ENCODE measurements around the gene CFAP53.

The CFAP53 gene

GRCh38 chr18:50287441-50288347 is 21.4 kb upstream of the CFAP53 start, which contains the start of gene CXXC1:
CXXC1 (minus strand) TSS chr18:50287692; CDS start chr18:50287589, 103 bp downstream.
- peak; percentile 97 for DNase-seq

- no peak for DNase-seq
These were observed 20.7 kb upstream of the CFAP53 start for GRCh38 chr18:50287028-50287440.

- DNase-seq: no peak
These were observed 20.2 kb upstream of the CFAP53 start for GRCh38 chr18:50286391-50287027.

GRCh38 chr18:50285631-50286321 is 19.5 kb upstream of the CFAP53 start:
- no peak for DNase-seq

- DNase-seq: no peak
These were observed 18.8 kb upstream of the CFAP53 start for GRCh38 chr18:50285071-50285470.

- no peak for DNase-seq
These were observed 18.1 kb upstream of the CFAP53 start for GRCh38 chr18:50284255-50284885.

- no peak for DNase-seq
These were observed 17.3 kb upstream of the CFAP53 start for GRCh38 chr18:50283469-50284209.

- DNase-seq: no peak
These were observed 16.4 kb upstream of the CFAP53 start for GRCh38 chr18:50282521-50283335.

- no peak for DNase-seq
These were observed 15.8 kb upstream of the CFAP53 start for GRCh38 chr18:50281972-50282520.

- peak; percentile 90 for DNase-seq
These were observed 15.1 kb upstream of the CFAP53 start, which contains the start of gene MBD1 for GRCh38 chr18:50281295-50281971. MBD1 (minus strand) TSS chr18:50281523; CDS start chr18:50279992, 1,531 bp downstream.

- DNase-seq: no peak
These were observed 14.5 kb upstream of the CFAP53 start for GRCh38 chr18:50280707-50281294.

- no peak for DNase-seq
These were observed 13.5 kb upstream of the CFAP53 start for GRCh38 chr18:50279752-50280151.

GRCh38 chr18:50277942-50278341 is 11.6 kb upstream of the CFAP53 start:
- no peak for DNase-seq

GRCh38 chr18:50276452-50276851 is 10.2 kb upstream of the CFAP53 start:
- DNase-seq: no peak

GRCh38 chr18:50275503-50276036 is 9.3 kb upstream of the CFAP53 start:
- no peak for DNase-seq

- DNase-seq: no peak
These were observed 8.6 kb upstream of the CFAP53 start for GRCh38 chr18:50274941-50275340.

- no peak for DNase-seq
These were observed 7.7 kb upstream of the CFAP53 start for GRCh38 chr18:50274044-50274442.

- no peak for DNase-seq
These were observed 7.1 kb upstream of the CFAP53 start for GRCh38 chr18:50273203-50274043.

GRCh38 chr18:50272568-50272967 is 6.3 kb upstream of the CFAP53 start:
- DNase-seq: no peak

Data from NCI-H1417 treated with DMSO at 0.1 percent for 48 hours (cell line).